Stimulated activated CD8-positive, alpha-beta memory T cell treated with anti-CD3 and anti-CD28 coated beads, Interleukin-15, amount 100 ng/mL, for 48 hours (primary cell): ENCODE measurements around the gene CDC26.
"Not testable (repeated sequence)": the region's sequence is repeated elsewhere in the genome, so short reads cannot be mapped to it uniquely, and the experiment has no call there.

ENCODE experiments used
- DNase-seq, 2 donors: peaks; one replicate each; pipeline ENCODE4 v3.0.0-alpha.2; 2020; ENCODE audit warnings: low read depth in 2 of 2

The CDC26 gene

GRCh38 chr9:113275157-113276131, at the start of gene CDC26, which contains the start of gene PRPF4:
Gene CDC26, minus strand, starts transcription at chr9:113275572. Its CDS starts 3,065 bp downstream, at chr9:113272507.
Gene PRPF4, plus strand, starts transcription at chr9:113275658. Its CDS starts 86 bp downstream, at chr9:113275744.
- peak; percentile 95 to 96 for DNase-seq

DNA sequence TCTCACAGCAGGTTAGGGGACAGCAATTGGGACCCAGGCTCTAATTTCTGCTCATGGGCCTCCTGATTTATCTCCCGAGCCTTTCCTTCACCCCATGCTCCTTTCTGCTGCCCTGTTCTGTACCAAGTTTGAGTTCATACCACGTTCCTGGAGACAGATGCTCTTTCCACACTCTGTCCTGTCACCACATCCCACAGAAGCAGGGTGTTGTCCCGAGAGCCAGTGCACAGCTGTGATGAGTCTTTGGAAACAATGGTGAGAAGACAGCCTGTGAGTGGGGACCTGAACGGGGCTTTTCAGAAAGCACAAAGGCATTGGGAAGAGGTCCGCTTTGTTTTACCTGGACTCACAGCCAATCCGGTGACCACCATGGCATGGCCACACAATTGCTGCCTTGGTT, 47.3 kb upstream of the CDC26 start:
- no peak for DNase-seq

DNA sequence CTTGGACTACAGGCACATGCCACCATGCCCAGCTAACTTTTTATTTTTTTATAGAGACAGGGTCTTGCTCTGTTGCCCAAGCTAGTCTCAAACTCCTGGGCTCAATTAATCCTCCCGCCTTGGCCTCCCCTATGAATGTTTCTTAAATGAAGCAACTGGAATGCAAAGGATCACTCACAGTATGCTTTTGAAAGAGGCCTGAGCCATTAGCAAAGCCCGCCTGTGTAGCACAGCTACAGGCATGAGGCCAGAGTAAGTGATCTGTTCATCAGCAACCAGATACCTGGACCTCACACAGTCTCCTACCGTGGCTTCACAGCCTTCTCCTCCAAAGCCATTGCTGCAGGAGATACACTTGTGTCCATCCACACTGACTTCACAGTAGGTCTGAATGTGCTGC, 44.7 kb upstream of the CDC26 start:
- DNase-seq: no peak

GRCh38 chr9:113319054-113319453, 43.7 kb upstream of the CDC26 start:
- no peak for DNase-seq

GRCh38 chr9:113317777-113318176, 42.4 kb upstream of the CDC26 start:
- no peak for DNase-seq

- DNase-seq: no peak
Measured at GRCh38 chr9:113316030-113316429, 40.7 kb upstream of the CDC26 start.

DNA sequence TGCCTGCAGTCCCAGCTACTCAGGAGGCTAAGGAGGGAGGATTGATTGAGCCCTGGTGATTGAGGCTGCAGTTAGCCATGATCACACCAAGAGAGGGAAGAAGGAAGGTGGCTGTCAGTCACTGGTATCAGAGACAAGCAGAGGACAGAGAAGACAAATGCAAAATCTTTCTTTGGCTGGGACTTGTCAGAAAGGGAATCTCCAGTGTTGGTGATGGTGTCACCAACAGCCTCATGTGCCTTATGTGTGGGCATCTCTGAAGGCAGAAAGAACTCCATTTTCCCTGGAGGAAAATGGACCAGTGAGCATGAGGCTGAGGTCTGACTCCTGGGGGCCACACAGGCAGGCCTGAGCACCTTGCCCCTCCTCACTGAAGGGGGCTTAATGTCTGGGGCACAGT, 39.9 kb upstream of the CDC26 start:
- no peak for DNase-seq

DNA sequence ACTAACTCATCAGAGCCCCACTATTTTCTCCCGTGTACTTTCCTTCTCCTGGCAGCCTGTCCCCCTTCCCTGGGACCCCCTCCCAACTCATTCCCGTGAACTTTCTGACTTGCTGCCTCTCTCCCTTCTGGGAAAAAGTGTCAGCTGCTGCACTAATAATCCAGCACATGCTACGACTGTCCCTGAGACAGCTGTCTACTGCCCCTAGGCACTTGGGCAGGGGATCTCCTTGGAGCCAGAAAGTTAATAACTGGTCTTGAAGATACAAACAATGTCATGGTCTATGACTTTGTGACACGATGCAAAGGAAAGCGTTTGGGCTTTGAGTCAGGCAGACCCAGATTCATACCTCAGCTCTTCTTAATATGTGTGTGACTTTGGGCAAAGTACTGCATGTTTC, 37.9 kb upstream of the CDC26 start:
- DNase-seq: no peak

- no peak for DNase-seq
Measured at GRCh38 chr9:113311961-113312360, 36.6 kb upstream of the CDC26 start.

- DNase-seq: no peak
Measured at GRCh38 chr9:113310538-113310937, 35.2 kb upstream of the CDC26 start.

DNA sequence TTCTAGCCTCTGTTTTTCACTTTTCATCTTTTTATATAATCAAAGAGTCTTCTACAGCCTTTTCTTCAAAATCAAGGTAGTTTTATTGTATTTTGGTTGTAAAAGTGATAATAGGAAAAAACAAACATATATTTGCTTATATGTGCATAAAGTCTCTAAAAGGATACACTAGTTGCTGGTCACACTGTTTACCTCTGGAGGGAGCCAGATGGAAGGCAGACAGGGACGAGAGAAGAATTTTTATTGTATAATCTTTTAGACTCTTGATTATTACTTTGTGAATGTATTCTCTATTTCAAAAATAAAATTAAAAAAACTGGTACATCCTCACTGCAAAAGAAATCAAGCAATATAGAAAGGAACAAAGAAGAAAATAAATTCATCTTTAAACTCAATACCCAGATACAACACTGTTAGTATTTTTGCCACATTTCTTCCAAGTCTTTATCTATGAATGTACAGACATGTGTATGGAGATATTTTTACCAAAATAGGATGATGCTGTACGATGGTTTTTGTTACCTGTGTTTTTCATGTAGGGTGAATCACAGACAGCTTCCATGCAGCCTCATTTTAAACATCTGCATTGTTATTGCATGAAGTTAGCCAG, 33.9 kb upstream of the CDC26 start:
- peak in 1 of 2 donors; percentile 1 for DNase-seq

GRCh38 chr9:113307396-113307975, 32.1 kb upstream of the CDC26 start:
- DNase-seq: no peak

DNA sequence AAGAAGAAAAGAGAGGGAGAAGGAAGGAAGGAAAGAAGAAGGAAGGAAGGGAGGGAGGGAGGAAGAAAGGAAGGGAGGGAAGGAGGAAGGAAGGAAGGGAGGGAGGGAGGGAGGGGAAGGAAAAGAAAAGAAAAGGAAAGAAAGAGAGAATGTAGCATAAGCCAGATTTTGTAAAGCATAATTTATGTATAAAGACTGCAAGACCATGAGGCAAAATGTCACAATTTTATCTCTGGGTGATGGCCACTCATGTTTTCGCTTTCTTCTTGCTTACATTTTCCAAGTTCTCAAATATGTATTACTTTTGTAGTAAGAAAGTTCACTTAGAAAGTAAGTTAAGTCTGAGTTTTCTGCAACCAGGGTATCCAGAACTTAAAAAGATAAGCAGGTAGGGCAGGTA, 31.2 kb upstream of the CDC26 start:
- no peak for DNase-seq

DNA sequence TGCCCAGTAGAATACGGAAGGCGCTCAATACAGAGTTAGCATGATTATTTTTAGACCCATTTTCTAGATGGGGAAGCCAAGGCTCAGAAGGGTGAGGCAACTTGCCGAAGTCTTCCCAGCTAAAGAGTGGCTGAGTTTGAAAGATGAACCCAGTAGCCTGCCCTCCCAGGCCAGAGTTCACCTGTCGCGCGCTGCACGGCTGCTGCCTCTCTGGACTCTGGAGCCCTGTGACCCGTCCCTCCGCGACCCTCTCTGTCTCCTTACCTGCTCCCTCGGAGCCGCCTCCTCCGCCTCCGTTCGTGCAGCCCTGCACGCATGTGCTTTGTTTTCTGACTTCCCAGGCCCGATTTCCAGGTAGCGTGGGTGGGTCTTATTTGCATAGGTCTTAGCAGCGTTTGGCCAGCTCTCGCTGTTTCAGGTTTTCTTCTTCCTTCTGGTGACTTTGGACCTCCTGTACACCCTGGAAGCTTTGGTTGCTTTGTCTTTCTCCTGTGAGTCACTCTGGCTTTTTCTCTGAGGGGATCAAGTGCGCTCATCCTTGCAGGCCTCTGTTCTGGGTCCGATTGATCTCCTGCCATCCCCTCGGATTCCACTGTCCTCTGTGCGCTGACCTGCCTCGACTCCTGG, 27.5 kb upstream of the CDC26 start, which contains the start of gene RNF183:
Gene RNF183, minus strand, starts transcription at position 585 of the 627 bp plus-strand sequence. CDS start 5,192 bp downstream, outside the sequence.
- DNase-seq: no peak

- DNase-seq: no peak
Measured at GRCh38 chr9:113301548-113301947, 26.2 kb upstream of the CDC26 start.

GRCh38 chr9:113299800-113300292, 24.5 kb upstream of the CDC26 start:
- no peak for DNase-seq

- DNase-seq: no peak
Measured at GRCh38 chr9:113298924-113299770, 23.8 kb upstream of the CDC26 start.

DNA sequence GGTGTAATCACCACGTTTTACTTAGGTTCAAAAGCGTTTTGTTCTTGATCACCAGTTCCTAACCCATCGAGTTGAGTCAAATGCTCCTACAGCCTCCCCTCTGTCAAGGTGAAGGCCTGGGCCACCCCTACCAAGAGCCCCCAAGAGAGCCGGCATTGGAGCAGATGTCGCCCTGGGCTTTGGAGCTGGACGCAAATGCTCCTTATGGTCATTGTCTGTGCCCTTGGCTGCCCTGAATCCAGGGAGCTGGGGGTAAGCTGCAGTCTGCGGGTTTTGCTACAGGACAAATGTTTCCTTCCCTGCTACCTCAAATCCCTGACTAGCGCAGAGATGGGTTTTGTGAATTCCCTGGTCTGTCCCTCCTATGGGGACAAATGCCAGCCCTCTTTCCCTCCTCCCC, 22.9 kb upstream of the CDC26 start:
- no peak for DNase-seq

DNA sequence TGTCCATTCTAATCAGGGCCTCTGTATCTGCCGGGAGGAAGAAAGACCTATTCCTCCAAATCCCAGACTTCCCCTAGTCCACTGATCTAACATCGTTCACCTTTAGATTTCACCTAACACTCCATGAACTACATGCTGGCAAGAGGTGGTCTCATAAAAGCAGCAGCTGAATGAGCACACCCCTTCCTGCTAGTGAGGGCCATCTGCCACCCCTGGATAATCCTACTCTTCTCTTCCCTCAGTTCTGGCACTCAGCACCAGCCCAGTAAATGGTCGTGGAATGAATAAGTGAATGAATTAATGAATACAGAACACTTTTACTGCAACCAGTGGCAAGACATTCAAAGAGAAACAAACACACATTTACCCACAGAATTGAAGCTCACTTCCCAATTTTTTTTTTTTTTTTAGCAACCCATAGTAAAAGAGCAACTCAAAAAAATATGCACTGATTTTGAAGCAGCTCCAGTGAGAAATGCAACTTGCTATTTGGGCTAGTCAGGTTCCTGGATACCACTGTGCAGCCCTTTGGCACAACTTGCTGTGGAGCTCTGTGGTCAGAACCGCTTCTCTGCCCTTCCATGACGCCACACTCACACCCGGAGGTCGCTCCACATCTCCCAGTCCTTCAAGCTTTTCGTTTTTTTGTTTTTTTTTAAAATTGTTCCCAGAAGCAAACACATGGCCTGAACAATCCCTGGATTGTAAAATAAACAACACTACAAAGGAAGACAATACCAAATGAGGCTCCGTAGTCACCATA, 21.6 kb upstream of the CDC26 start:
- no peak for DNase-seq

- not testable (repeated sequence) for DNase-seq
Measured at GRCh38 chr9:113296247-113296646, 20.9 kb upstream of the CDC26 start.
